ENCODE data around the gene ACSM5. TPM values are rescaled to one million over a fixed set of nuclear protein-coding genes. Genes with fewer than 3 reads are reported as not detected.

ACSM5 gene
- total and polyA plus RNA-seq, 2 of the 8 experiments (the other 6 are each of a cell fraction or from before 2014, with no cell fraction given): not detected

GRCh38 chr16:20395946-20396345 lies 13.4 kb upstream of the ACSM5 start:
- Histone ChIP-seq H3K27me3 (replicated peaks in 1 of 4; ENCODE audit: control insufficient read depth in 3 of 4, extremely low read depth in 1 of 4, insufficient read depth in 3 of 4, low read length in 3 of 4) (no peaks in the 10 kb centered on the region), H2BK120ac (replicated peaks; ENCODE audit: low read depth, low read length) (no peak overlapping the region), H2AK5ac (ENCODE audit: low read depth, low read length) (no peak overlapping the region), H2BK15ac (ENCODE audit: low read length) (no peak overlapping the region), H2BK12ac (ENCODE audit: low read depth, low read length) (no peak overlapping the region), H3K4me3 (ENCODE audit: extremely low read depth in 1 of 4, insufficient read depth in 2 of 4, low read depth in 3 of 4, low read length in 4 of 4) (no peak overlapping the region), H3K4me2 (ENCODE audit: insufficient read depth in 1 of 2, low read depth in 2 of 2, low read length in 2 of 2) (no peak overlapping the region), H2BK5ac (ENCODE audit: low read depth, low read length) (no peak overlapping the region), H3K36me3 (ENCODE audit: control insufficient read depth in 2 of 4, insufficient read depth in 4 of 4, low read length in 3 of 4) (no peaks in the 10 kb centered on the region), H3K14ac (ENCODE audit: insufficient read length) (no peak overlapping the region), H4K91ac (replicated peaks; ENCODE audit: insufficient read length, low read length) (no peak overlapping the region), H4K5ac (ENCODE audit: insufficient read length, low read depth, low read length) (no peak overlapping the region), H3K9me3 (ENCODE audit: insufficient read depth in 2 of 2, low read depth in 1 of 2, low read length in 1 of 2) (no peaks in the 10 kb centered on the region), H3K9ac (replicated peaks in 1 of 4; ENCODE audit: extremely low read depth in 1 of 4, low read depth in 3 of 4, low read length in 3 of 4) (no peak overlapping the region), H3K79me1 (ENCODE audit: low read depth, low read length) (no peaks in the 10 kb centered on the region), H3K18ac (ENCODE audit: extremely low read depth, low read length) (no peak overlapping the region), H3K56ac (replicated peaks; ENCODE audit: insufficient read length, low read depth, low read length) (no peak overlapping the region), H2BK20ac (ENCODE audit: low read length) (no peak overlapping the region), H3K23me2 (ENCODE audit: low read depth, low read length) (peaks cover 2% of the 10 kb centered on the region; the same call in 1 of the 2 replicates), H4K20me1 (replicated peaks in 1 of 2; ENCODE audit: control insufficient read depth in 1 of 2, insufficient read depth in 2 of 2, low read length in 2 of 2) (peaks cover 0 to 1% of the 10 kb centered on the region in 2 experiments), H2AFZ (ENCODE audit: low read length) (no peak overlapping the region), H3K4me1 (replicated peaks in 1 of 4; ENCODE audit: control insufficient read depth in 3 of 4, insufficient read depth in 4 of 4, low read length in 3 of 4) (no peaks in the 10 kb centered on the region), H3K79me2 (ENCODE audit: control insufficient read depth in 1 of 2, insufficient read depth in 2 of 2, low read length in 2 of 2) (no peaks in the 10 kb centered on the region), H3K23ac (ENCODE audit: insufficient read length) (no peak overlapping the region), H3K4ac (replicated peaks; ENCODE audit: insufficient read length, low read depth, low read length) (no peak overlapping the region), H4K8ac (ENCODE audit: extremely low read depth, insufficient read depth, low read length) (no peak overlapping the region), H3K27ac (ENCODE audit: low read depth, low read length) (no peak overlapping the region)
- ChIA-PET CTCF (ENCODE audit: partially characterized antibody) (interaction anchor here (5.3 kb wide), 1 partner anchor 11 kb away, joined by 41 read pairs; no protein-coding TSS in a partner anchor), POLR2A (ENCODE audit: partially characterized antibody) (no interaction called here)
- no peak for DNase-seq (ENCODE audit: low read depth in 1 of 2, low spot score in 2 of 2)
- TF ChIP-seq BRCA1 (IDR thresholded peaks at IDR 0.05; ENCODE audit: low read depth, low read length): no peak
- no peak for TF ChIP-seq ASH2L (IDR thresholded peaks at IDR 0.05; ENCODE audit: low read length)
- no peak for TF ChIP-seq SIN3A (conservative IDR thresholded peaks at IDR 0.05 in 1 of 2, IDR thresholded peaks at IDR 0.05 in 1 of 2; ENCODE audit: low read depth in 1 of 2, low read length in 2 of 2)
- no peak for FAIRE-seq
- WGBS, 2 experiments (ENCODE audit: extremely low coverage in 1 of 2, insufficient coverage in 1 of 2, insufficient read length in 1 of 2, insufficient replicate concordance in 2 of 2, low coverage in 1 of 2, low lambda C conversion rate in 2 of 2, missing lambda C conversion rate in 1 of 2): 89% methylated on average over 2 of the region's 2 CpGs; no CpG with 5 or more reads in 1 of the 2 experiments
